Measurements from ENCODE around the gene KRTAP12-1. TPM values are rescaled to one million over a fixed set of nuclear protein-coding genes. Genes with fewer than 3 reads are reported as not detected.

Gene KRTAP12-1
- polyA plus RNA-seq, 5 donors, result not detected

- DNase-seq, result no peak
These were observed 29.6 kb upstream of the KRTAP12-1 start, which contains the start of gene TSPEAR for GRCh38 chr21:44711327-44712202. Gene TSPEAR, minus strand, starts transcription at chr21:44711572. Its CDS starts 58 bp downstream, at chr21:44711514.

GRCh38 chr21:44710756-44711326 lies 28.9 kb upstream of the KRTAP12-1 start:
- peak; percentile 31 to 38 for DNase-seq

GRCh38 chr21:44710294-44710665 lies 28.3 kb upstream of the KRTAP12-1 start:
- no peak for DNase-seq

GRCh38 chr21:44709426-44710293 lies 27.7 kb upstream of the KRTAP12-1 start:
- no peak for DNase-seq

GRCh38 chr21:44708866-44709425 lies 27.0 kb upstream of the KRTAP12-1 start:
- no peak for DNase-seq

- DNase-seq, result no peak
These were observed 26.4 kb upstream of the KRTAP12-1 start for GRCh38 chr21:44708213-44708865.

- no peak for DNase-seq
These were observed 25.0 kb upstream of the KRTAP12-1 start for GRCh38 chr21:44706706-44707581.

GRCh38 chr21:44706026-44706705 lies 24.2 kb upstream of the KRTAP12-1 start:
- no peak for DNase-seq

- DNase-seq, result no peak
These were observed 22.7 kb upstream of the KRTAP12-1 start for GRCh38 chr21:44704636-44705001.

- DNase-seq, result no peak
These were observed 22.0 kb upstream of the KRTAP12-1 start for GRCh38 chr21:44703731-44704635.

- no peak for DNase-seq
These were observed 21.2 kb upstream of the KRTAP12-1 start for GRCh38 chr21:44702973-44703730.

- no peak for DNase-seq
These were observed 20.4 kb upstream of the KRTAP12-1 start for GRCh38 chr21:44702111-44702972.

- DNase-seq, result no peak
These were observed 19.6 kb upstream of the KRTAP12-1 start for GRCh38 chr21:44701541-44701940.

- no peak for DNase-seq
These were observed 19.0 kb upstream of the KRTAP12-1 start for GRCh38 chr21:44701023-44701400.

- no peak for DNase-seq
These were observed 18.4 kb upstream of the KRTAP12-1 start for GRCh38 chr21:44700101-44701022.

- DNase-seq, result no peak
These were observed 17.6 kb upstream of the KRTAP12-1 start for GRCh38 chr21:44699502-44700001.

Data from right lung (tissue), 5 donors.